WERI-Rb-1 (cell line): Measurements from ENCODE around the gene TPP1.

Experiments used
- DNase-seq: peaks from one replicate; pipeline ENCODE4 v3.0.0-alpha.2; 2020
- H3K27ac ChIP-seq: fragments of 250-450 bp; sonication (Bioruptor Pico); 2 replicates; pipeline ENCODE4 v1.5.1; 2020; ENCODE audit warnings: mild to moderate bottlenecking, moderate library complexity
- H3K27me3 ChIP-seq: fragments of 250-450 bp; sonication (Bioruptor Pico); 2 replicates; pipeline ENCODE4 v1.5.1; 2021; ENCODE audit warnings: mild to moderate bottlenecking, low read depth, moderate library complexity; ENCODE audit not compliant: insufficient read depth, severe bottlenecking
- H3K36me3 ChIP-seq: fragments of 250-450 bp; sonication (Bioruptor Pico); 2 replicates; pipeline ENCODE4 v1.5.1; 2020; ENCODE audit warnings: mild to moderate bottlenecking, moderate library complexity
- H3K4me3 ChIP-seq: 2 replicates; pipeline ENCODE4 v1.5.1; 2011; ENCODE audit warnings: low read depth, mild to moderate bottlenecking, control low read depth, low read length
- H3K9me3 ChIP-seq: fragments of 250-450 bp; sonication (Bioruptor Pico); 2 replicates; pipeline ENCODE4 v1.5.1; 2021; ENCODE audit warnings: mild to moderate bottlenecking, moderate library complexity; ENCODE audit not compliant: severe bottlenecking
- TF ChIP-seq, protein P1 (sequence below): IDR thresholded peaks from 2 replicates; pipeline ENCODE4 v1.5.1; 2011; ENCODE audit warnings: low read depth, mild to moderate bottlenecking, control low read depth, inconsistent platforms, low read length

The TPP1 gene

DNA sequence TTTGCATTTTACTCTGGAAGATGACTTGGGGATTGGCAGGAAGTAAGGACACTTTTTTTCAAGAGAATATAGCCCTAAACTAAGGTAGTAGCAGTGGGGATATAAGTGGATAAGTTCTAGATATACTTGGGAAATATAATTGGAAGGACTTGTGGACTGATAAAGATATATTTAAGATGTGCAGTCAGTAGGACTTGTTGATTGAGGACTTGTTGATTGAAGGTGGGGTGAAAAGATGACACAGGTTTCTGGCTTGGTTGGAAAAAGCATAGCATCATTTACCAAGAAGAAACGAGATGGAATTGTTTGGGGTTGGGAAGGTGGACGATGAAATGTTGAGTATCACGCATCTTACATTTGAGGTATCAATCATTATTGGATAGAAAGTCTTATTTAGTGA is 5.7 kb downstream of the TPP1 start:
- H3K27me3 ChIP-seq = no peaks in the 10 kb centered on the region
- H3K27ac ChIP-seq = no peak overlapping the region
- no peak for DNase-seq
- no peaks in the 10 kb centered on the region for H3K9me3 ChIP-seq
- H3K4me3 ChIP-seq = no peak overlapping the region
- peaks cover 30% of the 10 kb centered on the region for H3K36me3 ChIP-seq
- TF ChIP-seq, protein P1, sequence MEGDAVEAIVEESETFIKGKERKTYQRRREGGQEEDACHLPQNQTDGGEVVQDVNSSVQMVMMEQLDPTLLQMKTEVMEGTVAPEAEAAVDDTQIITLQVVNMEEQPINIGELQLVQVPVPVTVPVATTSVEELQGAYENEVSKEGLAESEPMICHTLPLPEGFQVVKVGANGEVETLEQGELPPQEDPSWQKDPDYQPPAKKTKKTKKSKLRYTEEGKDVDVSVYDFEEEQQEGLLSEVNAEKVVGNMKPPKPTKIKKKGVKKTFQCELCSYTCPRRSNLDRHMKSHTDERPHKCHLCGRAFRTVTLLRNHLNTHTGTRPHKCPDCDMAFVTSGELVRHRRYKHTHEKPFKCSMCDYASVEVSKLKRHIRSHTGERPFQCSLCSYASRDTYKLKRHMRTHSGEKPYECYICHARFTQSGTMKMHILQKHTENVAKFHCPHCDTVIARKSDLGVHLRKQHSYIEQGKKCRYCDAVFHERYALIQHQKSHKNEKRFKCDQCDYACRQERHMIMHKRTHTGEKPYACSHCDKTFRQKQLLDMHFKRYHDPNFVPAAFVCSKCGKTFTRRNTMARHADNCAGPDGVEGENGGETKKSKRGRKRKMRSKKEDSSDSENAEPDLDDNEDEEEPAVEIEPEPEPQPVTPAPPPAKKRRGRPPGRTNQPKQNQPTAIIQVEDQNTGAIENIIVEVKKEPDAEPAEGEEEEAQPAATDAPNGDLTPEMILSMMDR = no peak

DNA sequence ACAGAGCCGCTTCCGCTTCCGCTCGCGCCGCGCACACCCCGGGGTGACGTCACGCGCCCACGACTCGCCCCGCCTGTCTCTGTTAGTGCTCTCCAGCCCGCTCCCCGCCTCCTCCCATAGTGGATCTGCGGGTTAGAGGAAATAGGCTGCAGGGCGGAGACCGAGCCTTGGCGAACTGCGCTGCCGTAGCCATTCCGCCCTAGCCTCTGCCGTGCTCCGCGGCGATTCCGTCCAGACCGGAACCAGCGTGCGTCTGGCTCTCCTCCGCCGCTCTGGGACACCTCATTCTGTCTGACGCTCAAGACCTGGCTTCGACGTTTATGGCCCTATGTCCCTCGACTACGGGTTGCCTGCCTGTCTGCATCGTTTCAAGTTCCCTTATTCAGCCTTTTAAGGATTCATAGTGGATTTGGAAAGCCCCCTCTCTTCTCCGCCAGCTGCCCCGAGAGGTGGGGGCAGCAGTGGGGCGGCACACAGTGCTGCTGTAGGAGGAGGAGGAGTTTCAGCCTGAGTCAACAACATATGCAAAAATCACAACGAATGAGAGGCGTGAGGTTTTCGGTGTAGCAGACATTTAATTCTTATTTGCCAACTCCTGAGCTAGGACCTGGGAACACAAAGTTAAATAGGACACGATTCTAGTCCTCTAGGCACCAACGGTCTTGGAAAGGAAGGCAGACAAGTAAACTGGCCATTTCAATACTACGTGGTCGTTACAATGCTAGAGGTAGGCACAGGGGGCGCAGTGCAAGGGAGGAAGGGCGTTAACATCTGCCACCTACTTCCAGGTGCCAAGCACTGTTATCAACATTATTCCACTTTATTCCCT is 6.8 kb downstream of the TPP1 start, which contains the start of gene TAF10:
Gene TAF10, minus strand, starts transcription at position 4 of the 829 bp plus-strand sequence. CDS start 27 bp downstream, outside the sequence.
- Histone ChIP-seq H3K36me3 (peaks cover 40% of the 10 kb centered on the region), H3K4me3 (peak within 1 kb of the TSS; percentile 80), H3K27me3 (no peaks in the 10 kb centered on the region), H3K27ac (peak within 1 kb of the TSS; percentile 87), H3K9me3 (no peaks in the 10 kb centered on the region)
- TF ChIP-seq, protein P1 = peak; percentile 71
- peak; percentile 97 for DNase-seq

DNA sequence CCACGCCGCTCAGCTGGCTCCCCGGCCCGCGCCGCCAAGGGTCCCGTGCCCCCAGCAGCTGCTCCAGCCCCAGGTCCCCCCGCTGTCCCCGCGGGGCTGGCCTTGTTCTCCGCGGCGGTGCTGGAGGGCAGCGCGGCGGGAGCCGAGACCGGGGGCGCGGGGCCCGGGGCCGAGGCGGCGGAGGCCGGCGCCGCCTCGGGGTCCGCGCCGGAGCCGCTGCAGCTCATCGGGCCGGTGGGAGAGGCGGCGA is 7.3 kb downstream of the TPP1 start:
- H3K36me3 ChIP-seq = peaks cover 44% of the 10 kb centered on the region
- H3K27ac ChIP-seq = peak overlapping the region; percentile 64
- TF ChIP-seq, protein P1 = no peak
- H3K4me3 ChIP-seq = peak overlapping the region; percentile 80
- DNase-seq = no peak
- H3K27me3 ChIP-seq = no peaks in the 10 kb centered on the region
- no peaks in the 10 kb centered on the region for H3K9me3 ChIP-seq

DNA sequence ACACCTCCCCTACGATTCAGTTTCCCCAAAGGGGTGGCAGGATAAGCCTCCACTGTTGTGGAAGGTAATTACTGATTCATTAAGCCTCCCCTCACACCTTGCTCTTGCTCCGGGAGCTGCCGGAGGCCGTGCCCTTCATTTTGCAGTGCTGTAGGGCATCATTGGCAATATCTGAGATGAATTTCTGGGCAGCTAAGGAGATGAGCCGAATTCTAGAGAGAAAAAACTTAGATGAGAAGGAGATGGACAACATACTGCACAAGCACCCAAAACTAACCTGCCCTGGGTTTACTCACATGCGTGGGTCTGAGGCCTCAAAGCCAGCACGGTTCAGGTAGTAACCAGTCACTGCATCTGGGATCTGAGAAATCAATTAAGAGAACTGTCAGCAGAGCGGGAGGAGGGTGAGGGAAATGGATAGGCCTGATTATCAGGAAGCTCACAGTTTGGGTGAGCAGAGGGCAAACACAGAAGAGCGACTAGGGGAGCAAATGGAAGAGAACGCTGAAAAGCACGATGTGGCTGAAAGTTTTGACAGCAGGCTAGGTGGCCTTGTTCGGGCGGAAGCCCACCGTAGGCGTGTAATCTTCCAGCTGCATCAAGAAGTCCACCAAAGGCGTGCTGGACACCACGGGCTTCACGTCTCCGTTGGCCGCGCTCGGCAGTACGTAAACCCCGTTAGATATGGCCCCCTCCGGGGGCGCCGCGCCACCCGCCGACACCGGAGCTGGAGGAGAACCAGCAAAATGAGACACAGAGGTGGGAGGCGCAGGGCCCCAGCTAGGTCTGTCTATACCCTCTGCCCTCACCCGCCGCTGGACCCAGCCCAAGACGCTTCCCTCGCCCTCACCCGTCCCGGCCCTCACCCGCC is 7.9 kb downstream of the TPP1 start:
- peak overlapping the region; percentile 80 for H3K4me3 ChIP-seq
- TF ChIP-seq, protein P1 = no peak
- peak; percentile 26 for DNase-seq
- H3K9me3 ChIP-seq = no peaks in the 10 kb centered on the region
- peaks cover 44% of the 10 kb centered on the region for H3K36me3 ChIP-seq
- H3K27ac ChIP-seq = peak overlapping the region; percentile 64
- H3K27me3 ChIP-seq = no peaks in the 10 kb centered on the region

DNA sequence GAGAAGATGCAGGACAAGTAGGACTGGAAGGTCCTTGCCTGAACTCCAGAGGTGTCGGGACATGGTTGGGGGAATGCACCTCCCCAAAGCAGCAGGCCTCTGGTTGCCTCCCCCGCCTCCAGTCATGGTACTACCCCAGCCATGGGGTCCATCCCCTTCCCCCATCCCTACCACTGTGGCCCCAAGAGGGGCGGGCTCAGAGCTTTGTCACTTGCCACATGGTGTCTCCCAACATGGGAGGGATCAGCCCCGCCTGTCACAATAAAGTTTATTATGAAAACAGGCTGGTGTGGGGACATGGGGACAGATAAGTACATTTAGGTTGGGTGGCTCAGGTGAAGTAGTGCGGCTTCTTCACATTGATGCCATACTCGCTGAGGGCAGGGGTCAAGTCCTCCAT is 8.6 kb downstream of the TPP1 start:
- TF ChIP-seq, protein P1 = no peak

More for the DNA sequence above, 8.6 kb downstream of the TPP1 start:
- no peaks in the 10 kb centered on the region for H3K27me3 ChIP-seq
- H3K9me3 ChIP-seq = no peaks in the 10 kb centered on the region
- DNase-seq = no peak
- H3K4me3 ChIP-seq = no peak overlapping the region
- peaks cover 44% of the 10 kb centered on the region for H3K36me3 ChIP-seq
- H3K27ac ChIP-seq = no peak overlapping the region
